Vagina (tissue), 2 donors: Measurements from ENCODE around the gene CFAP53. TPM values are rescaled to one million over a fixed set of nuclear protein-coding genes. Genes with fewer than 3 reads are reported as not detected.

Source experiments
- DNase-seq, 2 donors: peaks; one replicate each; pipeline ENCODE4 v3.0.0-alpha.2; 2017; ENCODE audit errors: extremely low spot score in 2 of 2
- H3K27ac ChIP-seq: fragments of 200-600 bp; sonication (generic); one replicate; pipeline ENCODE4 v1.5.1; 2019
- H3K27me3 ChIP-seq: fragments of 200-600 bp; sonication (generic); one replicate; pipeline ENCODE4 v1.5.1; 2019
- H3K36me3 ChIP-seq, 2 donors: fragments of 200-600 bp; sonication (generic); one replicate each; pipeline ENCODE4 v1.5.1; 2017 to 2019
- H3K4me1 ChIP-seq: fragments of 200-600 bp; sonication (generic); one replicate; pipeline ENCODE4 v1.5.1; 2019
- H3K4me3 ChIP-seq, 2 donors: fragments of 200-600 bp; sonication (generic); 1 replicate in 1 of 2; 2 replicates in 1 of 2; pipeline ENCODE4 v1.5.1; 2016 to 2019
- H3K9me3 ChIP-seq: fragments of 200-600 bp; sonication (generic); one replicate; pipeline ENCODE4 v1.5.1; 2019
- POLR2A ChIP-seq, 2 donors: fragments of 450-650 bp; IDR thresholded peaks; one replicate each; pipeline ENCODE4 v1.6.1; 2017; ENCODE audit warnings: antibody characterized with exemption in 2 of 2, mild to moderate bottlenecking in 2 of 2, moderate library complexity in 2 of 2
- POLR2AphosphoS5 ChIP-seq, 2 donors: sonication (generic); formaldehyde crosslinking; IDR thresholded peaks; one replicate each; pipeline ENCODE4 v1.9.0; 2017; ENCODE audit warnings: antibody characterized with exemption in 2 of 2, mild to moderate bottlenecking in 2 of 2, low read depth in 1 of 2; ENCODE audit not compliant: insufficient read depth in 1 of 2
- intact Hi-C: fragments of 100-400 bp; cut with DNase I; formaldehyde crosslinking; loops from one replicate; pipeline ENCODE4 v1.15.1; 2023
- total RNA-seq: library from RNA; depleted of rRNA; stranded (reverse); fragments of >200 nt; gene quantifications from one replicate; pipeline ENCODE4 v1.2.3, GENCODE V29; 2016
- TF ChIP-seq, protein P1 (sequence below), 3 experiments: fragments of 450-650 bp in 2 of 3; fragments of 200-600 bp in 1 of 3; sonication (generic) in 1 of 3; IDR thresholded peaks; one replicate each; pipeline ENCODE4 v1.5.1; 2017 to 2019; ENCODE audit warnings: antibody characterized with exemption in 3 of 3, mild to moderate bottlenecking in 2 of 3, moderate library complexity in 2 of 3

Gene CFAP53, protein sequence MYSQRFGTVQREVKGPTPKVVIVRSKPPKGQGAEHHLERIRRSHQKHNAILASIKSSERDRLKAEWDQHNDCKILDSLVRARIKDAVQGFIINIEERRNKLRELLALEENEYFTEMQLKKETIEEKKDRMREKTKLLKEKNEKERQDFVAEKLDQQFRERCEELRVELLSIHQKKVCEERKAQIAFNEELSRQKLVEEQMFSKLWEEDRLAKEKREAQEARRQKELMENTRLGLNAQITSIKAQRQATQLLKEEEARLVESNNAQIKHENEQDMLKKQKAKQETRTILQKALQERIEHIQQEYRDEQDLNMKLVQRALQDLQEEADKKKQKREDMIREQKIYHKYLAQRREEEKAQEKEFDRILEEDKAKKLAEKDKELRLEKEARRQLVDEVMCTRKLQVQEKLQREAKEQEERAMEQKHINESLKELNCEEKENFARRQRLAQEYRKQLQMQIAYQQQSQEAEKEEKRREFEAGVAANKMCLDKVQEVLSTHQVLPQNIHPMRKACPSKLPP
- total RNA-seq = not detected

DNA sequence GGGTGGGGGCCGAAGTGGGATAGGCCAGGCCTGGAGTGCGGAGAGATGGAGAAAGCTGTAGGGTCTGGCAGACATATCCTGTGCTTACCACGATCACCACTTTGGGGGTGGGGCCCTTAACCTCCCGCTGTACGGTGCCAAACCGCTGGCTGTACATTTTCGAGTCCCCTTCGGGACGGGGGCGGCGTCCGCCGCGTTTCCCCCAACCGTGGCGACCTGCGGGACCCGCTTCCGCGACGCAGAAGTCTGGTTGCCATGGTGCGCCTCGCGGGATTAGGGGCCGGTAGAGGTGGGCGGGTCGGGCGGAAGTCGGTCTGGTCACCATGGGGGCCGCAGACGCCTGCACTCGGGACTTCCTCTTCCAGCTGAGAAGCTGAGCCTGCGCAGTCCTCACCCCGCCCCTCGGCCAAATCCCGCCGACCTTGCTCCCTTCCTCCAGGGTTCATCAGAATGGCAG lies at the start of gene CFAP53:
CFAP53 (minus strand) TSS at position 248 of the 457 bp plus-strand sequence; CDS start at position 157, 91 bp downstream.
- Histone ChIP-seq H3K9me3 (no peaks in the 10 kb centered on the region), H3K4me1 (peaks cover 6% of the 10 kb centered on the region), H3K36me3 (peaks cover 0 to 7% of the 10 kb centered on the region in 2 donors), H3K27me3 (no peaks in the 10 kb centered on the region), H3K4me3 (peak within 1 kb of the TSS; percentile 62 to 73), H3K27ac (no peak within 1 kb of the TSS)
- DNase-seq = peak in 1 of 2 donors; percentile 90
- TF ChIP-seq, protein P1, sequence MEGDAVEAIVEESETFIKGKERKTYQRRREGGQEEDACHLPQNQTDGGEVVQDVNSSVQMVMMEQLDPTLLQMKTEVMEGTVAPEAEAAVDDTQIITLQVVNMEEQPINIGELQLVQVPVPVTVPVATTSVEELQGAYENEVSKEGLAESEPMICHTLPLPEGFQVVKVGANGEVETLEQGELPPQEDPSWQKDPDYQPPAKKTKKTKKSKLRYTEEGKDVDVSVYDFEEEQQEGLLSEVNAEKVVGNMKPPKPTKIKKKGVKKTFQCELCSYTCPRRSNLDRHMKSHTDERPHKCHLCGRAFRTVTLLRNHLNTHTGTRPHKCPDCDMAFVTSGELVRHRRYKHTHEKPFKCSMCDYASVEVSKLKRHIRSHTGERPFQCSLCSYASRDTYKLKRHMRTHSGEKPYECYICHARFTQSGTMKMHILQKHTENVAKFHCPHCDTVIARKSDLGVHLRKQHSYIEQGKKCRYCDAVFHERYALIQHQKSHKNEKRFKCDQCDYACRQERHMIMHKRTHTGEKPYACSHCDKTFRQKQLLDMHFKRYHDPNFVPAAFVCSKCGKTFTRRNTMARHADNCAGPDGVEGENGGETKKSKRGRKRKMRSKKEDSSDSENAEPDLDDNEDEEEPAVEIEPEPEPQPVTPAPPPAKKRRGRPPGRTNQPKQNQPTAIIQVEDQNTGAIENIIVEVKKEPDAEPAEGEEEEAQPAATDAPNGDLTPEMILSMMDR (IDR thresholded peaks at IDR 0.05) = no peak
- peak; percentile 48 to 58 for TF ChIP-seq POLR2AphosphoS5 (IDR thresholded peaks at IDR 0.05; ENCODE audit: insufficient read depth in 1 of 2, low read depth in 1 of 2)
- intact Hi-C loops = no loop called here

DNA sequence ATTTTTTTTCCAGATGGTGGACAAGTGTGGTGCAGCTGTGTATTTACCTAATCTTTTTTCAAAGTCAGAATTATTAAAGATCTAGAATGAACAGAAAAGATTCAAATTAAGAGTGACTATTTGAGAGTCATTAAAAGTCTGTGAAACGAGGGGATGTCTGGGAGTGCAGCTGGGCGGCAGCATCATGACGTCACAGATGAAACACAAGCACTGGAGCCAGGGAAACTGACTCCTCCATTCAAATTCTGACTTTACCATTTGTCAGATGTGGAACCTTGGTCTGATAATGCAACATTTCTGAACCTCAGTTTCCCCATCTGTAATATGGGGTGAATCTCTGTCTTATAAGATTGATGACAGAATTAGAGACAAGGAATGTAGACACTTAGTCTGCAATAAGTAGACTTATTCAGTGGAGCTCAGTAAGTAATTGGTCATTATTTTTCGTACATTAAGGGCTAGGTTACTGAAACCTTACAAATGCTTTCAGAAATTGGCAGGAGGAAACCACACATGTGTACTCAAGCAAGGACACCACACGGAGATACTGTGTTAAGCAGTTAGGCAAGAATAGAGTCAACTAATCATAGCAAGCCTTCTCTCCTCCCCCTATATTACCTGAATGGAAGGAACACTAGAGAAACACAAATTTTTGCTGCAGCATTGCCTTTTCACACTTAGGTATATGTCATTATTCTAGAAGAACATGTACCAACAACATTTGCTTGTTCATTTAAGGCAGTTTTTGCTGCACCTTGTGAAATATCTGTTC lies 49.0 kb upstream of the CFAP53 start:
- H3K27me3 ChIP-seq = no peaks in the 10 kb centered on the region
- TF ChIP-seq, protein P1 (IDR thresholded peaks at IDR 0.05) = no peak
- TF ChIP-seq POLR2A (IDR thresholded peaks at IDR 0.05) = no peak
- TF ChIP-seq POLR2AphosphoS5 (IDR thresholded peaks at IDR 0.05; ENCODE audit: insufficient read depth in 1 of 2, low read depth in 1 of 2) = no peak
- no peak for DNase-seq
- H3K4me3 ChIP-seq = no peak overlapping the region
- no peaks in the 10 kb centered on the region for H3K36me3 ChIP-seq
- intact Hi-C loops = no loop called here
- H3K9me3 ChIP-seq = no peaks in the 10 kb centered on the region
- H3K27ac ChIP-seq = no peak overlapping the region
- H3K4me1 ChIP-seq = no peaks in the 10 kb centered on the region

DNA sequence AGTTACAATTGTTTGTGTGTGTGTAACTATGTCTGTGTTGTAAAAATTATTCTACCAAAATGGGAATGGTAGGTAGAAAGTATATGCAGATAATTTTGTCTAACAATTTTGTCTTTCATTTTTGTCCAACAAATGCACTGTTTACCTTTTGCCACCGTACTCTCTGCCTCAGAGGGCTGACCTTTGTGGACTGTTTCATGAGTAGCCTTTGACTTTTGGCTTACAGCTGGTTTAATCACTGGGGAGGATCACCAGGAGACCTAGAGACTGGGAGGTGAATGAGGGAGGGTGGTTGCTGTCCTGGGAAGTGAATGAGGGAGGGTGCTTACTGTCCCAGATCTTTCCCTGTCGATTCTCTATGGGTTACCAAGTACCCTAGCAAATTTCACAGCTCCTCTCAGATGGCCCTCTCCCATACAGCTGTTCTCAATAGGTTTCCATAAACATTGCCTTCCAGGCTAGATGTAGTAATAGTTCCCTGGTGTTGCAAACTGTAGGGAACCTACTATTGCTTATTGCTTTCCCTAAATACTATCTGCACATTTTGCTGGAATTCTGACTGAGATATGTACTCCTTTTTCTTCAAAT lies 47.7 kb upstream of the CFAP53 start:
- no peaks in the 10 kb centered on the region for H3K4me1 ChIP-seq
- H3K27me3 ChIP-seq = no peaks in the 10 kb centered on the region
- DNase-seq = no peak
- no peak for TF ChIP-seq POLR2AphosphoS5 (IDR thresholded peaks at IDR 0.05; ENCODE audit: insufficient read depth in 1 of 2, low read depth in 1 of 2)
- no peak overlapping the region for H3K27ac ChIP-seq
- H3K9me3 ChIP-seq = no peaks in the 10 kb centered on the region
- no peak overlapping the region for H3K4me3 ChIP-seq
- H3K36me3 ChIP-seq = no peaks in the 10 kb centered on the region
- intact Hi-C loops = no loop called here

DNA sequence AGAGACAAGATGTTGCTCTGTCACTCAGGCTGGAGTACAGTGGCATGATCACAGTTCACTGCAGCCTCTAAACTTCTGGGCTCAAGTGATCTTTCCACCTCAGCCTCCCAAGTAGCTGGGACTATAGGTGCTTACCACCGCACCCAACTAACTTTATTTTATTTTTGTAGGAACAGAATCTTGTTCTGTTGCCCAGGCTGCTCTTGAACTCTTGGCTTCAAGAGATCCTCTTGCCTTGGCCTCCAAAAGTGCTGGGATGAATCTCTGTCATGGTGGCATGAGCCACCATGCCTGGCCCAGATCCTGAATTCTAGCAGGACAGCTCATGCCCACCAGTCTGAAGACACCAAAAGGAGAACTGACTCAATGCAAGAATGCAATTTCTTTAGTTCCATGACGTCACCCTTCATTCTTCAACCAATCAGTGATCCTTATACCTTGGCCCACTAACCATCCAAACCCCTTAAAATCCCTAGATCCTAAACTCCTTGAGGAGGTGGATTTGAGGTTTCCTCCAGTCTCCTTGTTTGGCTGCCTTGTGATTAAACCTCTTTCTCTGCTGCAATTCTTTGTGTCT lies 46.8 kb upstream of the CFAP53 start:
- Histone ChIP-seq H3K4me1 (peaks cover 2% of the 10 kb centered on the region), H3K27me3 (no peaks in the 10 kb centered on the region), H3K9me3 (no peaks in the 10 kb centered on the region), H3K27ac (no peak overlapping the region), H3K36me3 (no peaks in the 10 kb centered on the region), H3K4me3 (no peak overlapping the region)
- intact Hi-C loops = no loop called here
- TF ChIP-seq, protein P1 (IDR thresholded peaks at IDR 0.05) = no peak
- DNase-seq = no peak
